Transverse colon (tissue), 4 donors: ENCODE measurements around the gene RBM19.

ENCODE experiments used
- EP300 ChIP-seq: sonication (generic); formaldehyde crosslinking; IDR thresholded peaks from one replicate; pipeline ENCODE4 v1.6.1; 2017; ENCODE audit warnings: antibody characterized with exemption, low read depth
- POLR2A ChIP-seq: fragments of 450-650 bp; IDR thresholded peaks from one replicate; pipeline ENCODE4 v1.6.1; 2016; ENCODE audit warnings: antibody characterized with exemption, mild to moderate bottlenecking, moderate library complexity
- POLR2AphosphoS5 ChIP-seq, 3 donors: sonication (generic); formaldehyde crosslinking; IDR thresholded peaks; one replicate each; pipeline ENCODE4 v1.6.1; 2016; ENCODE audit warnings: antibody characterized with exemption in 3 of 3
- TF ChIP-seq, protein P1 (sequence below), 5 experiments: fragments of 200-600 bp in 3 of 5; fragments of 450-650 bp in 2 of 5; sonication (generic) in 3 of 5; IDR thresholded peaks; 1 replicate in 2 of 5; 2 replicates in 3 of 5; pipeline ENCODE4 v1.5.1; 2016 to 2017; ENCODE audit warnings: antibody characterized with exemption in 5 of 5, inconsistent platforms in 3 of 5, mild to moderate bottlenecking in 2 of 5, moderate library complexity in 1 of 5

- TF ChIP-seq EP300, result no peak
- TF ChIP-seq, protein P1, sequence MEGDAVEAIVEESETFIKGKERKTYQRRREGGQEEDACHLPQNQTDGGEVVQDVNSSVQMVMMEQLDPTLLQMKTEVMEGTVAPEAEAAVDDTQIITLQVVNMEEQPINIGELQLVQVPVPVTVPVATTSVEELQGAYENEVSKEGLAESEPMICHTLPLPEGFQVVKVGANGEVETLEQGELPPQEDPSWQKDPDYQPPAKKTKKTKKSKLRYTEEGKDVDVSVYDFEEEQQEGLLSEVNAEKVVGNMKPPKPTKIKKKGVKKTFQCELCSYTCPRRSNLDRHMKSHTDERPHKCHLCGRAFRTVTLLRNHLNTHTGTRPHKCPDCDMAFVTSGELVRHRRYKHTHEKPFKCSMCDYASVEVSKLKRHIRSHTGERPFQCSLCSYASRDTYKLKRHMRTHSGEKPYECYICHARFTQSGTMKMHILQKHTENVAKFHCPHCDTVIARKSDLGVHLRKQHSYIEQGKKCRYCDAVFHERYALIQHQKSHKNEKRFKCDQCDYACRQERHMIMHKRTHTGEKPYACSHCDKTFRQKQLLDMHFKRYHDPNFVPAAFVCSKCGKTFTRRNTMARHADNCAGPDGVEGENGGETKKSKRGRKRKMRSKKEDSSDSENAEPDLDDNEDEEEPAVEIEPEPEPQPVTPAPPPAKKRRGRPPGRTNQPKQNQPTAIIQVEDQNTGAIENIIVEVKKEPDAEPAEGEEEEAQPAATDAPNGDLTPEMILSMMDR (IDR thresholded peaks at IDR 0.05), result no peak
- TF ChIP-seq POLR2AphosphoS5 (IDR thresholded peaks at IDR 0.05), result no peak
- no peak for TF ChIP-seq POLR2A
Measured at GRCh38 chr12:113940357-113941207, 25.5 kb downstream of the RBM19 start.
